B cell (primary cell): ENCODE measurements around the gene GSTM3. TPM values are rescaled to one million over a fixed set of nuclear protein-coding genes. Genes with fewer than 3 reads are reported as not detected.

Experiments used
- ATAC-seq: fragments of 200-7000 bp; cut with Tn5 transposase; one replicate; pipeline ENCODE4 v1.10.0; 2021; ENCODE audit warnings: low read depth, mild to moderate bottlenecking, moderate number of reproducible peaks, moderate library complexity
- CTCF ChIA-PET: fragments of 350-600 bp; sonication (Branson Sonifier 250); formaldehyde crosslinking; loops from one replicate; lab custom pipeline; 2021; ENCODE audit warnings: antibody characterized with exemption, inconsistent platforms; lab: Charles Lee
- POLR2A ChIA-PET: fragments of 350-600 bp; sonication (Branson Sonifier 250); formaldehyde crosslinking; loops from one replicate; lab custom pipeline; 2021; ENCODE audit warnings: antibody characterized with exemption; lab: Charles Lee
- DNase-seq: peaks from one replicate; pipeline ENCODE4 v3.0.0; 2013
- H2AFZ ChIP-seq: 2 replicates; pipeline ENCODE4 v1.6.1; 2012; ENCODE audit warnings: mild to moderate bottlenecking, low read depth, low read length; ENCODE audit not compliant: insufficient read depth, poor library complexity, severe bottlenecking
- H3K27ac ChIP-seq, 2 donors: 1 replicate in 1 of 2; 2 replicates in 1 of 2; pipeline ENCODE4 v1.5.1; 2012 to 2013; ENCODE audit warnings: low read length in 2 of 2, mild to moderate bottlenecking in 2 of 2, moderate library complexity in 1 of 2
- H3K27me3 ChIP-seq, 4 experiments: fragments of 200-600 bp in 1 of 4; sonication (generic) in 1 of 4; replicated peaks in 1 of 4; 1 replicate in 2 of 4; 2 replicates in 2 of 4; pipeline versions ENCODE4 v1.6.1 to v1.7.0; 2013 to 2016; ENCODE audit warnings: low read length in 3 of 4, mild to moderate bottlenecking in 2 of 4, mixed read lengths in 1 of 4, moderate library complexity in 1 of 4; ENCODE audit not compliant: insufficient read depth in 4 of 4, control insufficient read depth in 3 of 4; ENCODE audit errors: control extremely low read depth in 1 of 4
- H3K36me3 ChIP-seq, 2 experiments: replicated peaks in 1 of 2; 1 replicate in 1 of 2; 2 replicates in 1 of 2; pipeline versions ENCODE4 v1.6.1 to v1.7.1; 2013; ENCODE audit warnings: low read length in 1 of 2; ENCODE audit not compliant: insufficient read depth in 2 of 2, control insufficient read depth in 1 of 2; ENCODE audit errors: control extremely low read depth in 1 of 2, extremely low read depth in 1 of 2
- H3K4me1 ChIP-seq, 2 donors: fragments of 200-600 bp in 1 of 2; sonication (generic) in 1 of 2; 1 replicate in 1 of 2; 2 replicates in 1 of 2; pipeline versions ENCODE4 v1.5.1 to v1.6.1; 2013 to 2017; ENCODE audit warnings: low read length in 2 of 2; ENCODE audit not compliant: control insufficient read depth in 2 of 2, insufficient read depth in 2 of 2
- H3K4me2 ChIP-seq: replicated peaks from 2 replicates; pipeline ENCODE3; 2012; ENCODE audit warnings: mild to moderate bottlenecking, low read depth, low read length; ENCODE audit not compliant: poor library complexity, severe bottlenecking
- H3K4me3 ChIP-seq, 5 experiments: fragments of 200-600 bp in 1 of 5; sonication (generic) in 1 of 5; 1 replicate in 3 of 5; 2 replicates in 2 of 5; pipeline versions ENCODE4 v1.5.1 to v1.7.0; 2011 to 2016; ENCODE audit warnings: low read length in 4 of 5, mild to moderate bottlenecking in 4 of 5, low read depth in 2 of 5, control low read depth in 1 of 5, moderate library complexity in 1 of 5; ENCODE audit not compliant: insufficient read depth in 1 of 5; ENCODE audit errors: control extremely low read depth in 1 of 5, extremely low read depth in 1 of 5
- H3K79me2 ChIP-seq: fragments of 200-600 bp; sonication (generic); one replicate; pipeline ENCODE4 v1.6.0; 2016; ENCODE audit warnings: low read length; ENCODE audit not compliant: control insufficient read depth, insufficient read depth
- H3K9ac ChIP-seq: fragments of 200-600 bp; sonication (generic); 2 replicates; pipeline ENCODE4 v1.6.1; 2017; ENCODE audit warnings: mild to moderate bottlenecking, low read length, moderate library complexity
- H3K9me3 ChIP-seq, 3 donors: one replicate each; pipeline versions ENCODE4 v1.6.1 to v1.7.1; 2013; ENCODE audit warnings: low read length in 2 of 3; ENCODE audit not compliant: control insufficient read depth in 2 of 3, insufficient read depth in 1 of 3; ENCODE audit errors: control extremely low read depth in 1 of 3
- H4K20me1 ChIP-seq: 2 replicates; pipeline ENCODE4 v1.6.0; 2012; ENCODE audit warnings: mild to moderate bottlenecking, low read length; ENCODE audit not compliant: insufficient read depth, control insufficient read depth, poor library complexity, severe bottlenecking
- H3K27ac Mint-ChIP-seq: one replicate; pipeline ENCODE4 v1.8.0; 2021; ENCODE audit warnings: mixed read lengths
- H3K27me3 Mint-ChIP-seq: one replicate; pipeline ENCODE4 v1.8.0; 2021; ENCODE audit warnings: mixed read lengths
- H3K4me1 Mint-ChIP-seq: one replicate; pipeline ENCODE4 v1.8.0; 2021; ENCODE audit warnings: mixed read lengths
- H3K4me3 Mint-ChIP-seq: one replicate; pipeline ENCODE4 v1.8.0; 2021; ENCODE audit warnings: mixed read lengths
- H3K9me3 Mint-ChIP-seq: one replicate; pipeline ENCODE4 v1.8.0; 2022; ENCODE audit warnings: mixed read lengths; ENCODE audit not compliant: insufficient read depth
- CTCF ChIP-seq: fragments of 200-600 bp; IDR thresholded peaks from one replicate; pipeline ENCODE4 v1.8.0; 2022; ENCODE audit warnings: antibody characterized with exemption, mild to moderate bottlenecking
- EZH2 ChIP-seq: IDR thresholded peaks from 2 replicates; pipeline ENCODE4 v1.6.1; 2012; ENCODE audit warnings: borderline replicate concordance, low read depth, mild to moderate bottlenecking, moderate library complexity, low read length; ENCODE audit not compliant: insufficient read depth, poor library complexity, severe bottlenecking
- WGBS: methylation state at CpG from one replicate; pipeline ENCODE4 v1.1.5; 2013; ENCODE audit warnings: missing lambda C conversion rate; ENCODE audit not compliant: insufficient coverage; 5-methylcytosine and 5-hydroxymethylcytosine counted together
- intact Hi-C: fragments of 100-400 bp; cut with micrococcal nuclease; formaldehyde crosslinking; loops from one replicate; pipeline ENCODE4 v1.10.0; 2022
- polyA plus RNA-seq: library from polyadenylated mRNA; depleted of rRNA; stranded (reverse); fragments of >200 nt; gene quantifications from 2 replicates; pipeline ENCODE4 v1.2.3, GENCODE V29; 2012
- total RNA-seq, 2 donors: library from RNA; stranded (reverse); fragments of 120-200 nt in 1 of 2; gene quantifications; 1 replicate in 1 of 2; 2 replicates in 1 of 2; pipeline versions ENCODE4 v1.2.3 to v1.2.4, GENCODE V29; 2013 to 2022

The GSTM3 gene
- total and polyA plus RNA-seq, 2 donors (not counting 1 experiment from before 2014, with no cell fraction given) = 1.9 to 2.8 TPM

GRCh38 chr1:109786531-109787021 lies 45.7 kb upstream of the GSTM3 start:
- H3K9ac ChIP-seq = no peak overlapping the region
- 92% methylated on average over 6 of the region's 6 CpGs for WGBS
- H3K27ac ChIP-seq = no peak overlapping the region
- intact Hi-C loops = no loop called here
- no peaks in the 10 kb centered on the region for H3K9me3 Mint-ChIP-seq
- DNase-seq = no peak
- H3K9me3 ChIP-seq = peaks cover 0 to 2% (median 0%) of the 10 kb centered on the region in 3 donors
- H3K79me2 ChIP-seq = no peaks in the 10 kb centered on the region
- ATAC-seq = no peak
- H3K4me3 Mint-ChIP-seq = no peak overlapping the region
- H3K4me1 Mint-ChIP-seq = peaks cover 7% of the 10 kb centered on the region
- H4K20me1 ChIP-seq = no peaks in the 10 kb centered on the region
- no peak overlapping the region for H3K4me3 ChIP-seq
- no peaks in the 10 kb centered on the region for H3K36me3 ChIP-seq
- H3K4me1 ChIP-seq = peaks cover 7 to 9% of the 10 kb centered on the region in 2 donors
- ChIA-PET POLR2A (no interaction called here), CTCF (interaction anchor here (21.2 kb wide), 1 partner anchor 194 kb away, joined by 667 read pairs; the partner anchor contains the start of gene AHCYL1)
- H3K27ac Mint-ChIP-seq = no peak overlapping the region
- H2AFZ ChIP-seq = no peak overlapping the region
- H3K27me3 ChIP-seq = no peaks in the 10 kb centered on the region
- peaks cover 8% of the 10 kb centered on the region for H3K27me3 Mint-ChIP-seq
- TF ChIP-seq EZH2 = no peak
- TF ChIP-seq CTCF = no peak
- no peak overlapping the region for H3K4me2 ChIP-seq

GRCh38 chr1:109786112-109786480 lies 45.3 kb upstream of the GSTM3 start:
- no peaks in the 10 kb centered on the region for H4K20me1 ChIP-seq
- DNase-seq (no peak), ATAC-seq (no peak)
- peaks cover 0 to 2% (median 1%) of the 10 kb centered on the region in 3 donors for H3K9me3 ChIP-seq
- WGBS = 57% methylated on average over 3 of the region's 5 CpGs
- CTCF ChIA-PET = interaction anchor here (1.4 to 21.2 kb wide), 2 partner anchors 195 to 226 kb away, joined by 3 to 667 read pairs; partner anchors contain the start of gene AHCYL1
- H3K27me3 ChIP-seq = peaks cover 0 to 1% (median 0%) of the 10 kb centered on the region in 4 experiments
- Mint-ChIP-seq H3K9me3 (peaks cover 2% of the 10 kb centered on the region), H3K4me3 (no peak overlapping the region), H3K4me1 (peaks cover 7% of the 10 kb centered on the region), H3K27ac (no peak overlapping the region), H3K27me3 (peaks cover 5% of the 10 kb centered on the region)
- H3K36me3 ChIP-seq = no peaks in the 10 kb centered on the region
- no peak overlapping the region for H3K4me3 ChIP-seq
- no peak for TF ChIP-seq EZH2
- TF ChIP-seq CTCF = no peak
- POLR2A ChIA-PET = no interaction called here
- H3K79me2 ChIP-seq = no peaks in the 10 kb centered on the region
- H2AFZ ChIP-seq = no peak overlapping the region
- H3K27ac ChIP-seq = no peak overlapping the region
- no peak overlapping the region for H3K9ac ChIP-seq
- H3K4me2 ChIP-seq = no peak overlapping the region
- intact Hi-C loops = no loop called here
- peaks cover 7 to 8% of the 10 kb centered on the region in 2 donors for H3K4me1 ChIP-seq
